Activated effector memory CD4-positive, alpha-beta T cell treated with Interleukin-2 at 50 U/mL for 16 hours (primary cell): ENCODE data around the gene SSRP1.
"Not testable (repeated sequence)": the region's sequence is repeated elsewhere in the genome, so short reads cannot be mapped to it uniquely, and the experiment has no call there.

ENCODE experiments used
- DNase-seq: peaks from one replicate; pipeline ENCODE4 v3.0.0-alpha.2; 2020

Gene SSRP1

GRCh38 chr11:57296205-57296604 is 39.5 kb downstream of the SSRP1 start:
- DNase-seq, result not testable (repeated sequence)

- DNase-seq, result no peak
Measured at GRCh38 chr11:57294225-57295131, 41.2 kb downstream of the SSRP1 start.

- no peak for DNase-seq
Measured at GRCh38 chr11:57290288-57290687, 45.4 kb downstream of the SSRP1 start.

GRCh38 chr11:57288771-57289579 is 46.7 kb downstream of the SSRP1 start:
- DNase-seq, result no peak

- DNase-seq, result no peak
Measured at GRCh38 chr11:57287884-57288283, 47.8 kb downstream of the SSRP1 start.

- no peak for DNase-seq
Measured at GRCh38 chr11:57283231-57283990, 52.3 kb downstream of the SSRP1 start.

- not testable (repeated sequence) for DNase-seq
Measured at GRCh38 chr11:57281546-57281945, 54.1 kb downstream of the SSRP1 start.

GRCh38 chr11:57279116-57279515 is 56.6 kb downstream of the SSRP1 start:
- no peak for DNase-seq

GRCh38 chr11:57278721-57279095 is 57.0 kb downstream of the SSRP1 start:
- no peak for DNase-seq

GRCh38 chr11:57277845-57278720 is 57.6 kb downstream of the SSRP1 start:
- DNase-seq, result no peak

GRCh38 chr11:57276971-57277675 is 58.6 kb downstream of the SSRP1 start:
- no peak for DNase-seq

- no peak for DNase-seq
Measured at GRCh38 chr11:57276169-57276970, 59.3 kb downstream of the SSRP1 start.
